NCI-H2196 treated with DMSO at 0.1 percent for 48 hours (cell line): ENCODE data around the gene FHOD3.

ENCODE experiments used
- DNase-seq: peaks from one replicate; lab custom pipeline; 2025; ENCODE audit not compliant: unreplicated experiment; lab: John Stamatoyannopoulos, UW

Gene FHOD3

GRCh38 chr18:36295880-36296301 lies 1.6 kb upstream of the FHOD3 start:
- no peak for DNase-seq

- peak; percentile 7 for DNase-seq
These were observed 680 bp upstream of the FHOD3 start for GRCh38 chr18:36296650-36297416.

GRCh38 chr18:36298126-36298741 lies 721 bp downstream of the FHOD3 start:
- no peak for DNase-seq

- no peak for DNase-seq
These were observed 1.5 kb downstream of the FHOD3 start for GRCh38 chr18:36299015-36299414.

- no peak for DNase-seq
These were observed 2.7 kb downstream of the FHOD3 start for GRCh38 chr18:36300211-36300610.

GRCh38 chr18:36301884-36302283 lies 4.4 kb downstream of the FHOD3 start:
- DNase-seq, result no peak

- DNase-seq, result no peak
These were observed 5.2 kb downstream of the FHOD3 start for GRCh38 chr18:36302676-36303075.

- no peak for DNase-seq
These were observed 5.8 kb downstream of the FHOD3 start for GRCh38 chr18:36303211-36303844.

GRCh38 chr18:36304723-36305122 lies 7.2 kb downstream of the FHOD3 start:
- DNase-seq, result no peak

GRCh38 chr18:36305375-36305774 lies 7.9 kb downstream of the FHOD3 start:
- DNase-seq, result no peak

- no peak for DNase-seq
These were observed 10.0 kb downstream of the FHOD3 start for GRCh38 chr18:36307513-36307912.

- DNase-seq, result no peak
These were observed 11.4 kb downstream of the FHOD3 start for GRCh38 chr18:36308711-36309435.

GRCh38 chr18:36309436-36310391 lies 12.2 kb downstream of the FHOD3 start:
- no peak for DNase-seq

GRCh38 chr18:36311026-36311570 lies 13.6 kb downstream of the FHOD3 start:
- DNase-seq, result no peak

- no peak for DNase-seq
These were observed 15.4 kb downstream of the FHOD3 start for GRCh38 chr18:36312806-36313395.

- DNase-seq, result no peak
These were observed 16.6 kb downstream of the FHOD3 start for GRCh38 chr18:36314098-36314497.

GRCh38 chr18:36314754-36315153 lies 17.2 kb downstream of the FHOD3 start:
- no peak for DNase-seq

- DNase-seq, result no peak
These were observed 18.2 kb downstream of the FHOD3 start for GRCh38 chr18:36315736-36316135.

GRCh38 chr18:36316246-36316645 lies 18.7 kb downstream of the FHOD3 start:
- DNase-seq, result no peak
